HG03342 (cell line): ENCODE data around the gene WDR90.

Experiments used
- ATAC-seq: cut with Tn5 transposase; IDR thresholded peaks from one replicate; pipeline ENCODE4 v1.9.1; 2021; ENCODE audit warnings: mild to moderate bottlenecking, moderate library complexity; ENCODE audit not compliant: unreplicated experiment

The WDR90 gene

GRCh38 chr16:648781-649589 lies at the start of gene WDR90:
Gene WDR90 (plus strand): TSS chr16:649365. CDS start chr16:649417, 52 bp downstream.
- peak; percentile 76 for ATAC-seq

- ATAC-seq = no peak
These were observed 48.4 kb upstream of the WDR90 start for GRCh38 chr16:600781-601180.

DNA sequence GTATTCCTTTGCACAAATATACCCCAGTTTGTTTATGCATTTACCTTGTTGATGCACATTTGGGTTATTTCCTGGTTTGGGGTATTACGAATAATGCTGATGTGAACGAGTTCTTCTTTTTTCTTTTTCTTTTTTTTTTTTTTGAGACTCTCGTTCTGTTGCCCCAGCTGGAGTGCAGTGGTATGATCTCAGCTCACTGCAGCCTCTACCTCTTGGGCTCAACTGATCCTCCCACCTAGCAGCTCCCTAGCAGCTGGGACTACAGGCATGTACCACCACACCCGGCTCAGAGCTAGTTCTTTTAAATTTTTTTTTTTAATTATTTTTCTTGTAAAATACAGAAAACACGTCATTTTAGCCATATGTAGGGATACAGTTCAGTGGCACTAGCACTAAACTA lies 45.2 kb upstream of the WDR90 start:
- no peak for ATAC-seq

DNA sequence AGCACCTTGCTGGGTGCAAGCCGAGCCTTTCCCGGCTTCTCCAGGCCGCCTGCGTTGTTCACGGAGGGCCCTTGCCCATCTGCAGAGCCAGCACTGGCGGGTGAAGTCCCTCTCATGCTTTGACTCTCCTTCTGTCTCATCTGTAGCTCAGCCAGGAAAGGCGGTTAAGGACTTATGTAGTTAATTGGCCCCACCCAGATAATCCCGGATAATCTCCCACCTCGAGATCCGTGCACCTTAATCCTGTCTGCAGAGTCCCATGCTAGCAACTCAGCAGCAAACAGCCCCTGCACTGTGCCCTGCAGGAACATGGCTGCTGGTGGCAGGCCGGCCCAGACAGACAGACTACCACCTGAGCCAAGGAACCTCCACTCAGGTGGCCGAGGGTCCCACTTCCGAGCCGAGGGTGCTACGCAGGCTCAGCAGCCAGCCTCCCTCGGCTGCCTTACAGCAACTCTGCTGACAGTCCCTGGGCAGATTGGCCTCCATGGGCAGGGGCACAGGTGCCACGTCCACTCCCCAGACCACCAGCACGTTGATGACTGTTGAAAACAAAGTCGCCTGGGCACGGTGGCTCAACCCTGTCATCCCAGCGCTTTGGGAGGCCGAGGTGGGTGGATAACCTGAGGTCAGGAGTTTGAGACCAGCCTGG lies 42.4 kb upstream of the WDR90 start:
- ATAC-seq = no peak

DNA sequence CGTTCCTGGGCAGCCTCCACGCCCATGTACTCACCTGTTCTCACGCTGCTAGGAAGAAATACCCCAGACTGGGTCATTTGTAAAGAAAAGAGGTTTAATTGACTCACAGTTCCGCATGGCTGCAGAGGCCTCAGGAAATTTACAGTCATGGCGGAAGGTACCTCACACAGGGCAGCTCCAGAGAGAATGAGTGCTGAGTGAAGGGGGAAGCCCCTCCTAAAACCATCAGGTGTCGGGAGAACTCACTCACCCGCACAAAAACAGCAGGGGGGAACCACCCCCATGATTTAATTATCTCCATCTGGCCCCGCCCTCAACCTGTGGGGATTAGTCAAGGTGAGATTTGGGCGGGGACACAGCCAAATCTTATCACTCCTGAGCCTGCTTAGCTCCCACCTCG lies 41.1 kb upstream of the WDR90 start:
- ATAC-seq = no peak

GRCh38 chr16:609316-609715 lies 39.8 kb upstream of the WDR90 start:
- ATAC-seq = no peak

DNA sequence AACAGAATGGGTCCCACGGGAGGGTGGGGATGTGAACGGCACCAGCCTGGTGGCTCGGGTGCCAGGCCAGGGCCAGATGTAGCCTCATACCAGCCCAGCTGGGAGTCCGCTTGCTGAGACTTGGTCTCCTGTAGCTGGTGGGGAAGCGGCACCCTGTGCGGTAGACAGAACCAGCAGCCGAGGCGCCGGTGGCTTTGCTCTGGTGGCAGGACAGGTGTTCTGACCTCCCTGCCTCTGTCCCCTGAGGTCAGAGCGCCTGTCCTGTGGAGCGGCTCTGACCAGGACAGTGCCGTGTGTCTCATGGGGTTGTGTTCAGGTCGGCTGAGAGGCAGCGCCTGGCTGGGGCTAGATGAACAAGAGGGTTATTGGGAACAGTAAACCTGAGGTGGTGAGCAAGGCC lies 39.2 kb upstream of the WDR90 start:
- no peak for ATAC-seq

GRCh38 chr16:610513-611381 lies 38.4 kb upstream of the WDR90 start:
- no peak for ATAC-seq

GRCh38 chr16:615122-615521 lies 34.0 kb upstream of the WDR90 start:
- no peak for ATAC-seq

GRCh38 chr16:616733-617586 lies 32.2 kb upstream of the WDR90 start:
- ATAC-seq = no peak

- ATAC-seq = no peak
These were observed 31.3 kb upstream of the WDR90 start for GRCh38 chr16:617855-618254.

DNA sequence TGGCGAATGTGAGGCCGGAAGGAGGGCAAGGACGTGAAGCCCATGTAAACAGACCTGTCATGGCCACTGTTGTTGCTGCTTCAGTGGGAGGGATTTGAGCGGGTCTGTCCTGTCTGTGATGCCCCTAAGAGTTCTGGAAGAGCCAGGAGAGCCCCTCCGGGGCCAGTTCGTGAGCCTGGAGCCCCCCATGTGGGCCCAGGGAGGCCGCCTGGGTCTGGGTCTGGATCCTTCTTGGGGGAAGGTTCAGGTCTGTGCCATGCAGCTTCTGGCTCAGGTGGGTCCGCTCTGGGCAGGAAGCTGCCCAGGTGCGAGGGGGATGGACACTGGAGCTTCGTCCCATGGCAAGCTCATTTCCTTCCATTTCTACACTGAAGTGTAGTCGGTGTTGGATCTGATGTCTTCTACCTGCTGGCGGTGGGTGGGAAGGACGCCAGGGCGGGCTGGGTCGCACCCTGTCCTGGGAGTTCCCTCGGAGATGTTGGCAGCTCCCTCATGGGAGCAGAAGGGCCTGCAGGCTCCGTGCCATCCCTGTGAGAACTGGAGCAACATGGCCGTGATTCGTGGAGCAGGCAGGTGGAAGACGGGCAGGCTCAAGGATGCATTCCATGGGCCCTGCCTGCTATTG lies 29.6 kb upstream of the WDR90 start:
- ATAC-seq = no peak

DNA sequence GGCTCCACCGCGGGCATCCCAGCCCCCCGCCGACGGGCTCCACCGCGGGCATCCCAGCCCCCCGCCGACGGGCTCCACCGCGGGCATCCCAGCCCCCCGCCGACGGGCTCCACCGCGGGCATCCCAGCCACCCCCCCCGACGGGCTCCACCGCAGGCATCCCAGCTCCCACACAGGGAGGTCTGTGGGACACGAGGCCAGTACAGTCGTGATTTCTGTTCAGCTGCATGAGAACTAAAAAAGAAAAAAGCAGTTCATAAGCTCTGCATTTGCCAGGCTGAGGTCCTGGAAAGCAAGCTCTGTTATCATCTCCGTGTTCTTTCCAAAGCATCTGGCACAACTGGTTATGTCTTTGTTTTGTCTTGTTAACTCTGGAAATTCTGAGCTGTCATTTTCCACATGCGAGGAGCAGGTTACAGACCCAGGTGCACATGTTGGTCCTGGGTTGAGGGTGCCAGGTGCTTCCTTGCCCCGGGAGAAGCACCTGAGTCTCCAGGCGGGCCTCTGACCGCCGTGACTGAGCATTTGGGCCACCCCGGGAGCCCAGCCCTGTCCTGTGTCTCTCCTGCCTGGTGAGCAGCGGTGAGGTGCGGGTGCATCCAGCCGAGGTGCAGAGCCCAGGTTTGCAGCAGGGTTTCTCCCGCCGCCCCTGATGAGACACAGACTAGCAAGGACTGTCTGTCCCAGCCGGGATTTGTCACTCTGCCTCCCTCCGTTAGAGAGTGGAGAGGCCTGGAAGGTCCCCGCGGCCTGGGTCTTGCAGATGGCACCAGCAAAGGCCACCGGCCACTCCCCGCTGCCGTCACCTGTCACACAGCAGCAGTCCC lies 28.3 kb upstream of the WDR90 start:
- no peak for ATAC-seq

DNA sequence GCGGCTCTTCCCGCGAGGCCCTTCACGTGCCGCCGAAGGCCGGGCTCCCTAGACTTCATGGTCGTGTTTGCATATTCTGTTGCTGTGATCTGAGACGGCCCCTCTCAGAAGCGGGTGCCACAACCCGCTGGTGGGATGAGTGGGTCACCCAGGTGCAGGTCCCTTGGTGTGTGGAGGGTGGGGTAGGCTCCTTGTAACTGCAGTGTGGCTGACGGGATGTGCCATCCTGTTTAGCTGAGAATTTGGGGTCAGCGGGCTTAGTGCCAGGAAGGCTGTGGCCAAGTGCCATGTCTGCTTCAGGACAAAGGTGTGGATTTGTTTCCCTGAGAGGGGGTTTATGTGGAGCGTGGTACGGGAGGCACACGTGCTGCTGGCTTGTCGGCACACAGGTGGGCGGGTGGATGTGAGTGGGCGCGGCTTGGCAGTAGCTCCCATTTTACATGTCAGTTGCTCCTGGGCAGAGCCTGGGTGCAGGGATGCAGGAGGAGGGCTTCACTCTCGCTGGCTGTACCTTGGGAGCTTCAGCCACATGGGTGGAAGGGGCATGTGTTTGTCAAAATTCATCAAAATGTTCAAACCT lies 27.5 kb upstream of the WDR90 start:
- ATAC-seq = no peak

- no peak for ATAC-seq
These were observed 26.3 kb upstream of the WDR90 start for GRCh38 chr16:622920-623280.

DNA sequence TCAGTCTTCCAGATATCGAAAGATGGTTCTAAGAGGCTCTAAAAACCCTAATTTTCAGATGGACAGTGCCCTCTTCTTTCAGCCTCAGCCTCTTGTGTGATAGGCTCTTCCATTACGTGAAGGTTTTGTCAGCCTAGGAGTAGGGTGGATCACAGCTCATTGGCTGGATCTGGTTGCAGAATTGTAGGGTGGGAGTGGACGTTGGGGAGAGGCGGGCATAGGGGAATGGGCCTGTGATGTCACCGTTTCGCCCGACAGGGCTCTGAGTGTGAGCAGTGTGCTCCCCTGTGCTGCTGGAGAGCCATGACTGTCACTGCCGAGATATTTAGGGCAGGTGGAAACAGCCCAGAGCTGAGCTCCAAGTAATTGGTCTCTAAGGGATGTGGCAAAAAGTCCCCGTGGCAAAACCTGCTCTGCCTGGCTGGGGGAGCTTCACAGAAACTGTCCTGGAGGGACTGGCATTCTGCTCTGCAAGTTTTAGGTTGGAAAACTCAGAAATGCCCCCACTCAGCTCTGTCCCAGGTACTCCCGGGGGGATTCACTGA lies 24.6 kb upstream of the WDR90 start:
- no peak for ATAC-seq

DNA sequence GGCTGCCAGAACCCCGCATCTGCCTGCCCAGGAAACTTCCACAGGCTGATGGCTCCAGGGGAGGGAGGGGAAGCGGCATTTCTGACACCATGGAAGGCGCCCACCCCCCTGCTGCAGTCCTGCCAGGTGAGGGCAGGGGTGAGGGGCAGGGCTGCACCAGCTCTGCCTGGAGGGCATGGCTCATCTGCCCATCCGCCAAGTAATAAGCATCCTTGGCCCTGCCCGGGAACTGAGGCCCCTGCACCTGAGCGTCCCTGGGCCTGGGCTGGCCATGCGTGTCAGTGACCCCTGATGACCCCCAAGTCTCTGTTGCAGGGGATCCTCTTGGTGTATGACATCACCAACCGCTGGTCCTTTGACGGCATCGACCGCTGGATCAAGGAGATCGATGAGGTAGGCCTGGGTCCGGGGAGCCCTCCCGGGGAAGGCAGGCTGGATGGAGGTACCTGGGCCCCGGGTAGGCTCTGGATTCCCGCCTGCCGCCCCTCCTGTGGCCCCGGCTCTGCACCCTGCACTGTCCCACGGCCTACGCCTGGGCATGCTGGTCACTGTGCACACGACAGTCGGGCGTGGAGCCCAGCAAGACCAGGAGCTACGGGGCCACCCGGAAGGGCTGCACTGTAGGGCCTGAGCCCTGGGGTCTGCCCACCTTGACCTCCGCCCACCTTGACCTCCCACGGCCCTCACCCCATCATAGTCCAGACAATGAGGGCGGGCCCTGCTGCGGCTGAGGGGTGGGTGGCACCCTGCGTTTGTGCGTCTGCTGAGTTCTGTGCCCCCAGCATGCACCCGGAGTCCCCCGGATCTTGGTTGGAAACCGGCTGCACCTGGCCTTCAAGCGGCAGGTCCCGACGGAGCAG lies 23.8 kb upstream of the WDR90 start:
- no peak for ATAC-seq
